NCI-H1105 (cell line): ENCODE measurements around the gene CDK14.
A peak's percentile ranks its signal among the peaks of the same experiment; 100 is the strongest.
"Not testable (repeated sequence)": the region's sequence is repeated elsewhere in the genome, so short reads cannot be mapped to it uniquely, and the experiment has no call there.

Experiments
- DNase-seq: peaks from one replicate; lab custom pipeline; 2025; lab: John Stamatoyannopoulos, UW

CDK14 gene

DNA sequence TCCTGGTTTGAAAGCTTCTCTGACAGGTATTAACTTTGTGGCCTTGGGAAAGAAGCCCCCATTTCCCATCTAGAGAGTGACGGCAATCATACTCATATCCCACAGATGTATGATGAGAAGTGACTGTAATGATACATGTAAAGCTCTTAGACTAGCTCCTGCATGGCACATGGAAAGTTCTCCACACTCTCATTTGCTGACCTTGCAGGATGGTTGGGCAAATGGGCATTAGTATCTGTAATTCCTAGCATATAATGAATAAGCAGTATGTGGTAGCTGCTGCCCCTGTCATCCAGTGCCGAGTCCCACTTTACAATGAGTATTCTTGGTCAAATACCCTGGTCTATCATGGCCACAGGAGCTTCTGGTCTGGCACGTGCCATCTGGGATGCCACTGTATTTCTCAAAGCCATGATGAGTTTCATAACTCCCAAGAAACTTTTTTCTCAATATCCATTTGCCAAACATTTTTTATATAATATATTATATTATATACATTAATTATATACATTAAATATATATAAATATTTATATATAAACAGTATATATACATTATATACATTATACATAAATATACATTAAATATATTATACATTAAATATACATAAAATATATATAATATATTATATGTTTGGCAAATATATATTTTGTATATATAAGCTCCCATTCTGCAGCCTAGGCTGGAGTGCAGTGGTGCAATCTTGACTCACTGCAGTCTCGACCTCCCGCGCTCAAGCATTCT, 561.6 kb downstream of the CDK14 start:
- no peak for DNase-seq

DNA sequence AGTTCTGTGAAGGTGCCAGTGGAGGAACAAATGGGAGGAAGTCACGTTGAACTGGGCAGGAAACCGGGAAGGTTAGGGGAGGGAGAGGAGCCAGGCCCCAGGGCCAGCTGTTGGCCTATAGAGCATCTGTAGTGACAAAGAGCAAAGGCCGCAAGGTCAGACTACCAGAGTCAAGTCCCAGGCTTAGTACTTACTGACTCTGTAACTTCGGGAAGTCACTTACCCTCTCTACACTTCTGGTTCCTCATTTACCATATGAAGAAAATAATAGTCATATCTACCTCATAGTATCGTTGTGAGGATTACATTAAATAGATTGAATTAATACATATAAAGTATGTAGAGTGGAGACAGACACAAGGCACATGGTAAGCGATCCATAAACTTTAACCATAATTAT, 566.3 kb downstream of the CDK14 start:
- DNase-seq: no peak

GRCh38 chr7:91164506-91164905, 568.4 kb downstream of the CDK14 start:
- DNase-seq: no peak

GRCh38 chr7:91165006-91165845, 569.1 kb downstream of the CDK14 start:
- no peak for DNase-seq

DNA sequence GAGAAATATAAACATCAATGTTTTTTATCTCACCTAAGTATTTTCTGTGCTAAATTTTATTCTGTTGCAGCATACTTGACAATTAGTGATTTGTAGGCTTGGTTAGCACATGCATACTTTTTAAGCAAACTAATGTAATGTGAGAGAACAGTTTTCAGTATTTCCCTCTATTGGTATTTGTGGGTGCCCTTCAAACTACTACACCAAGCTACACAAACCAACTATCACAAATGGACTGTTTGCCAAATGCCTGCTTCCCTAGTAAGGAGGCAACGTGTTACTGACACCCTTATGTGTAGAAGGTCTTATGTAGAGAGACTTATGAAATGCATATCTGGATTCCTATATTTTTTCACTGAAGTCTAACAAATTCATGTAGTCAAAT, 569.7 kb downstream of the CDK14 start:
- no peak for DNase-seq

GRCh38 chr7:91168871-91169829, 573.0 kb downstream of the CDK14 start:
- DNase-seq: no peak

- DNase-seq: no peak
Observed at GRCh38 chr7:91169830-91170191, 573.7 kb downstream of the CDK14 start.

DNA sequence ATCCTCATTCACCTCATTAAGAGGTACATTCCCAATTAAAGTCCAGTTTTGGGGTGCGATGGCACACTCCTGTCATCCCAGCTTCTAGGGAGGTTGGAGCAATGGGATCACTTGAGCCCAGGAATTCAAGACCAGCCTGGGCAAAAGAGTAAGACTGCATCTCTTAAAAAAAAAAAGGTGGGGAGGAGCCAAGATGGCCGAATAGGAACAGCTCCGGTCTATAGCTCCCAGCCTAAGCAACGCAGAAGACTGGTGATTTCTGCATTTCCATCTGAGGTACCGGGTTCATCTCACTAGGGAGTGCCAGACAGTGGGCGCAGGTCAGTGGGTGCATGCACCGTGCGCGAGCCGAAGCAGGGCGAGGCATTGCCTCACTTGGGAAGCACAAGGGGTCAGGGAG, 577.1 kb downstream of the CDK14 start:
- not testable (repeated sequence) for DNase-seq

DNA sequence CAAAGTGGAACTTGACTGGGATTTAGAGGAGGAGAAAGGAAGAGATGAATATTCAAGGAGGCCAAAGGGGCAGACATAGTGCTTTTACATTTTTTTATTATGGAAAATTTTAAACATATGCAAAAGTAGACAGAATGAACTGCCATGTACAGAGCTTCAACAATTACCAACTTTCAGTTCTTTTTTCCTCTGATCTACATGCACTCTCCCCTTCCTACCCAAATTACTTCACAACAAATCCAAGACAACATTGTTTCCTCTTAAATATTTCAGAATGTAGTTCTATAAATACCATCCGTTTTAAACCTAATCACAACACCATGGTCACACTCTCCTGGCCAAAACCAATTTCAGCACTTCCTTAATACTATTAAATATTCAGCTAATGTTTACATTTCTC, 584.6 kb downstream of the CDK14 start:
- no peak for DNase-seq

- no peak for DNase-seq
Observed at GRCh38 chr7:91181949-91182348, 585.8 kb downstream of the CDK14 start.

DNA sequence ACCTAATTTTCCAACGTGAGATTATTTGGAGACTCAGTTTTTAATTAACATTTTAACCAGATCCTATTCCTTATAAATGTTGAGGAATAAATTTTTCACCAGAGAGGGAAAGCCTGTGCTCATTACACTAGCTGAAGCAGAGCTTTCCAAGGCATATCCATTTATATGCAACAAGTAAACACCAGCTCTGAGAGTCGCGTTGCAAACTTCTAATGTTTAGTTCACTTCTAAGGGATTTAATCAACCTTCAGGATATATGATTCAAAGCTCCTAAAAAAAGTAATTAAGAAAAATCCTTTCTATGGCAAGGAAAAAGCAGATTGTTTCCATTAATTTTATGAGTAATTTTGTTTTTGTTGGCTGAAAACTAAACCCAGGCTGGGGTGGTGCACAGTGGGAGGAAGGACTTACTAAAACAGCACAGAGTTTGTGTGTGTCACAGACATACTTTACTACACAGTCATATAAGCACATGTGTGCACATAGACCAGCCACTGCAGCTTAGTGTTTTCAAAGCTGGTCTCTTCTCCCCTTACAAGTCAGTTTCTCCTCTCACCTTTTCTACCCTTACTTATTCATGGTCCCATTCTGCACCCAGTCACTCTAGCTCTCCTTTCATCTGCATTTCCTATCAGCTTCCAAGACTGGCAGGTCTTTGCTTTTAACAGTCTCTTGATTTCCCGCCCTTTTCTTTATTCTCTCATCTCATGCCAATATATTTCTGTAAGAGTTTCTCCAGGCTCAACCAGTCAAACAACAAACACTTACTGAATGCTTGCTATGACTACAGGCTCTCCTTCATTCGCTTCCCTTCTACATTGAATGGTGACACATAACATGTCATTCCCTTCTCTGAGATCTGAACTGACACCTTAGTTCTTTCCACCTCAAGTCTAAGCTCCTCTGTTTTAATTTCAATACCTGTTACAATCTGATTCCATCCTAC, 587.0 kb downstream of the CDK14 start:
- no peak for DNase-seq

GRCh38 chr7:91185771-91186170, 589.6 kb downstream of the CDK14 start:
- no peak for DNase-seq

GRCh38 chr7:91187061-91187460, 590.9 kb downstream of the CDK14 start:
- DNase-seq: no peak

DNA sequence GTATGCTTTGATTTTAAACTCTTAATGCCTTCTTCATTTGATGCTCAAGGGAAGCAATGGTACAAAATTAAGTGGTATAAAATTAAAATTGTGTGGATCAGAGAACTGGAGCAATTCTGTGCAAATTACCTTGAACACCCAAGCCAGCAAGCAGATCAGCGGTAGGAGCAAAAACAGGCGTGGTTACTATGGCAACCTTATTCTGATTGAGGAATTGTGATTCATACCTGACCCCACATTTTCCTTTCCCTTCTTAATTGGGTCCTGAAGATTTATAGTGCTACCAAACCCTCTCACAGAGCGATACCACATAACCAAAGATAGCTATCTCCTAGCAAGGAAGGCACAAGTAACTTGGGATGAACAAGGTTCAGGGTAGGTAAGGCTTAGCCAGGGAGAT, 595.6 kb downstream of the CDK14 start:
- no peak for DNase-seq

DNA sequence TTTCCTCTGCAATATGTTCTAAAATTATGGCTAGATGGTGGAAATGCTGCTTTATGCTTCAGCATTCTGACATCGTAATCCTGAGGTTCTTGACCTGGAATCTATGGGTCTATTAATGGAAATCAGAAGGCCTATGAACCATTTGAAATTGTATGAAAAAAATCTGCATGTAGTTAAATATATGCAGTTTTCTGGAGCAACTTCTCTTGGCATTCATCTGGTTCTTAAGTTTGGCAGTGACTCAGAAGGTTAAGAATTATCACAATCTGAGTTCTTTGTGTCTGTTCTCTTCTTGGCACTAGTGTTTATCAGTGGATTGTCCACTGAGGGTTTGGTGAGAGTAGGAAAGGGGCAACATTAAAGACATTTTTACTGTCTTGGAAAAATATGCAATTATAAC, 597.0 kb downstream of the CDK14 start:
- DNase-seq: no peak

GRCh38 chr7:91194841-91195240, 598.7 kb downstream of the CDK14 start:
- DNase-seq: no peak

- DNase-seq: no peak
Observed at GRCh38 chr7:91196058-91196457, 599.9 kb downstream of the CDK14 start.

- DNase-seq: no peak
Observed at GRCh38 chr7:91198371-91198770, 602.2 kb downstream of the CDK14 start.

DNA sequence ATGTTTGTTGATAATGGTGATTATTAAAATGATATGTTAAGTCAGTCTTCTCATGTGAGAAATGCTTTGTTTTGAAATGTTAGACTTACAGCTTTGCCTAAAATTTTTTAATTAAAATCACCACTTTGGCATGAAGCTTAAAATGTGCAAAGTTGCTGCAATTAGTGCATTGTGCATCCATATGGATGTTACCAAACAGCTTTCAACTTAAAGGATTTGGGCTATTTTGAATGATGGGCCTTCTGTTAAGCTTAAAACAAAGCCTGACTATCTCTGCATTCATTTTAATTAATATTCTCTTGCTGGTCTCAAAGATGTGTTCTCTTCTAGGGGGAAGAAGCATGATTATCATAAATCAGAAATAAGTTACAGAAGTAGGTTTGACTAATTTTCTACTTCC, 603.5 kb downstream of the CDK14 start:
- DNase-seq: no peak

DNA sequence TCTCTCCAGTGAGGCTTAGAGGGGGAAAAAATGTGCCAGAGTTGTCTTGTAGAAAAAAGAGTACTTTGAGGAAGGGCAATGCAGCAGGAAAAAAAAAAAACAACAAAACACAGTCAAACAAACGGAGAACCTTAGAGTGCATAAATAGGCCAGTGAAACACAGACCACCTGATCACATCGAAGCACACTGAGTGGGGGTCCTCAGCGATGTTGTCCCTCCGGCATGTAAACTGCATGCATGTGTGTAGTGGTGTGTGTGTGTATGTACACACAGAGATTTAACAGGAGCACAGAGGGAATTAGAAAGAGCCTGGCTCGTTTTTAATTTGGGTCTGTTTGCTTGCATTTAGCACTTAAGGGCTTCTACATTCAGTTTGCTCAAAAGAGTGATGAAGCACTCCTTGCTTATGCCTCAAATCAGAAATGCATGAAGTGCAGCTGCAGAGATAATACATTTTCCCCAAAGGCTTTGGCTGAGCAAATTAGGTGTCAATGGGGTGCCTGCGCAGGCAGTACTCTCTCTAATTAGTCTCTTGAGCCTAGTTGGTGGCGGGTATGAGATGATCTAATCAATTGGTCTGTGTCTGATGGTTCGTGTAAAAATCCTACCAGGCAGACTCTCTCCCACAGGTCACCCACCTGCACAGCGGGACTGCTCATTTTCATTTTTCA, 605.5 kb downstream of the CDK14 start:
- DNase-seq: peak; percentile 14
